Memory B cell (primary cell): ENCODE results near the gene SEM1.

Source experiments
- ATAC-seq: fragments of 150-1000 bp; cut with Tn5 transposase; 2 replicates; pipeline ENCODE4 v1.10.0; 2021; ENCODE audit warnings: low read depth, mild to moderate bottlenecking, moderate library complexity
- DNase-seq, 2 donors: peaks; one replicate each; pipeline ENCODE4 v3.0.0; 2022; ENCODE audit warnings: low spot score in 2 of 2
- H3K27ac Mint-ChIP-seq: one replicate; pipeline ENCODE4 v1.8.0; 2022; ENCODE audit warnings: mild to moderate bottlenecking, moderate library complexity, mixed read lengths
- H3K27me3 Mint-ChIP-seq: one replicate; pipeline ENCODE4 v1.8.0; 2022; ENCODE audit warnings: mixed read lengths
- H3K36me3 Mint-ChIP-seq: one replicate; pipeline ENCODE4 v1.8.0; 2022; ENCODE audit warnings: mild to moderate bottlenecking, mixed read lengths
- H3K4me1 Mint-ChIP-seq: one replicate; pipeline ENCODE4 v1.8.0; 2022; ENCODE audit warnings: mixed read lengths
- H3K4me3 Mint-ChIP-seq: one replicate; pipeline ENCODE4 v1.8.0; 2022; ENCODE audit warnings: mild to moderate bottlenecking, moderate library complexity, mixed read lengths
- H3K9me3 Mint-ChIP-seq: one replicate; pipeline ENCODE4 v1.8.0; 2022; ENCODE audit warnings: mixed read lengths

SEM1 gene

DNA sequence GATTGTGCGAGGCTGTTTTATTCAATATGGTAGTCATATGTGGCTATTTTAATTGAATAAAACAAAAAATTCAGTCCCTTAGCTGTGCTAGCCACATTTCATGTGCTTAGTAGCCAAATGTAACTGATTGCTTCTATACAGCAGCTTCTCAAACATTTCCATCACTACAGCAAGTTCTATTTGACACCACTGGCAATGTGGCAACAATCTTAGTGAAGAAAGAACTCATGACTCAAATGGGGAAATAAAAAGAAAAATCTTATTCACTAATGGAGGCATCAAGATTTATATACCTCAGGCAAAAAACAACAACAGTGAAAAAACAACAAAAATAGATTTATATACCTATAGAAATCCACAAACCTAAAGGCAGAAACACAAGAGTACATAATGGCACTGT is 17.9 kb downstream of the SEM1 start:
- no peaks in the 10 kb centered on the region for H3K27me3 Mint-ChIP-seq
- H3K27ac Mint-ChIP-seq, result no peak overlapping the region
- H3K4me1 Mint-ChIP-seq, result no peaks in the 10 kb centered on the region
- DNase-seq (no peak), ATAC-seq (no peak)
- no peaks in the 10 kb centered on the region for H3K9me3 Mint-ChIP-seq
- H3K4me3 Mint-ChIP-seq, result no peak overlapping the region
- H3K36me3 Mint-ChIP-seq, result peaks cover 12% of the 10 kb centered on the region

DNA sequence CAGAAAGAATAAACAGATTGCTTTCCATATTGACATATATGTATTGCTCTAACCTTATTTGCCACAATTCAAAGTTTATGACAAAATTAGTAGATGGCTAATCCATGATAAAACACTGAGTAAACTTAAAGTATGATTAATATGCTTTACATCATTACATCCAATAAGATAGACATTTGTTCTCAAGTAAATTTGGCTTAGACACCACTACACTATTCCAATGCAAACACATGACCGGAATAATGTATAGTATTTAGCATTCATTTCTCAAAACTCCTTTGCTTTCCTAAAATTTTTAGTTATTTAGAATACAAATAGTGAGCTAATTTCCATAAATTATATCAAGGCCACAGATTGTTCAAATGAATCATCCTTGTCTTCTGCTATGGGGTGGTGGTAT is 20.2 kb downstream of the SEM1 start:
- Mint-ChIP-seq H3K36me3 (peaks cover 20% of the 10 kb centered on the region), H3K4me1 (peaks cover 13% of the 10 kb centered on the region)

DNA sequence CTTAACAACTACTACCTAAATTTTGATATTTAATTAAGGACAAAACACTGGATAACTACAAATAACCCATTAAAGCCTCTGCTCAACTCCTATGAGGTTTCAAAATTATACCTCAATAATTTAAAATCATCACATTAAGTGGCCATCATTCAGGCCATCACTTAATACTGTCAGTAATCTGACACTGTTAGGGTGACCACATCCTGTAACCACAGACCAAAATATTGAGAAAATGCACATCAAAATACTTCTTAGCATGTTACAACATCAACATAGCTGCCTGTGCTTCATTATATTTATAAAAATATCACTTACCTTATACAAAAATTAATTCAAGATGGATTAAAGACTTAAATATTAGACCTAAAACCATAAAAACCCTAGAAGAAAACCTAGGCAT is 23.3 kb downstream of the SEM1 start:
- Mint-ChIP-seq H3K36me3 (peaks cover 41% of the 10 kb centered on the region), H3K4me1 (peaks cover 13% of the 10 kb centered on the region), H3K27ac (no peak overlapping the region), H3K9me3 (peaks cover 4% of the 10 kb centered on the region), H3K4me3 (no peak overlapping the region), H3K27me3 (no peaks in the 10 kb centered on the region)
- ATAC-seq (no peak), DNase-seq (no peak)

More for the DNA sequence above, 20.2 kb downstream of the SEM1 start:
- Mint-ChIP-seq H3K9me3 (peaks cover 3% of the 10 kb centered on the region), H3K4me3 (no peak overlapping the region), H3K27ac (no peak overlapping the region), H3K27me3 (no peaks in the 10 kb centered on the region)
- DNase-seq, result no peak
- ATAC-seq, result no peak

DNA sequence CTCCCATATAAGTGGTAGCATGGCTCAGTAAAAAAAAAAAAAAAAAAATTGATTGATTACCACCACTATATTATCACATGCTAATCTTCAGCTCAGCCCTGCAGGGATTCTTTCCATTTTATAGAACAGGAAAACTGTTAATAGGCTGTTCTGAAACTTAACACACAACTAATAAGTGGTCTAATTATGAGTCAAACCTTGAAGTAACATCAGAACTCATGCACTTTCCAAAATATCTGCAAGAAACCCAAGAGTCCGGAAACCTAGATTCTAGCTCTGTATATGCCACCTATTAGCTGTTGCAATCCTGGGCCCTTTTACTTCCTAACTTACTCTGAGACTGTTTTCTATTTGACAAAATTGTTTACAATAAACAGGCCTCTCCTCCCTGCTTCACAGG is 23.9 kb downstream of the SEM1 start:
- H3K27me3 Mint-ChIP-seq, result no peaks in the 10 kb centered on the region
- ATAC-seq (no peak), DNase-seq (no peak)
- no peak overlapping the region for H3K4me3 Mint-ChIP-seq
- peaks cover 13% of the 10 kb centered on the region for H3K4me1 Mint-ChIP-seq
- peaks cover 43% of the 10 kb centered on the region for H3K36me3 Mint-ChIP-seq
- no peak overlapping the region for H3K27ac Mint-ChIP-seq
- H3K9me3 Mint-ChIP-seq, result peaks cover 4% of the 10 kb centered on the region

DNA sequence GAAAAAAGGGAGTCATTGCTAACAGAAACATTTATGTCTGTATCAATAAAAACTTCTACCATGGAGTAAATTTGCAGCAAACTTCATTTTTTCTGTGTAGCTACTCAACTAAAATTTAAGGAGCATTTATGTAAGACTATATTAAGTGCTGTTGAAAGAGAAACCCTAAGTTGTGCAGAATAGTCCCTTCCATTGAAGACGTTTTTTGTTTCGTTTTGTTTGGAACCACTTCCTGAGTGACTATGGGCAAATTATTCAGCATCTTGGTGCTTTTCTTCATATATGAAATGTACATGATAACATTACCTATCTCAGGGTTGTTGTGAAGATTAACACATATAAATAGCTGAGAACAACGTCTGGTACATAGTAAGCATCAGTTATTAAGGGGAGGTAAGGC is 24.3 kb downstream of the SEM1 start:
- no peak overlapping the region for H3K27ac Mint-ChIP-seq
- DNase-seq, result no peak
- peaks cover 13% of the 10 kb centered on the region for H3K4me1 Mint-ChIP-seq
- H3K9me3 Mint-ChIP-seq, result peaks cover 4% of the 10 kb centered on the region
- peaks cover 45% of the 10 kb centered on the region for H3K36me3 Mint-ChIP-seq
- ATAC-seq, result no peak
- no peak overlapping the region for H3K4me3 Mint-ChIP-seq
- no peaks in the 10 kb centered on the region for H3K27me3 Mint-ChIP-seq

DNA sequence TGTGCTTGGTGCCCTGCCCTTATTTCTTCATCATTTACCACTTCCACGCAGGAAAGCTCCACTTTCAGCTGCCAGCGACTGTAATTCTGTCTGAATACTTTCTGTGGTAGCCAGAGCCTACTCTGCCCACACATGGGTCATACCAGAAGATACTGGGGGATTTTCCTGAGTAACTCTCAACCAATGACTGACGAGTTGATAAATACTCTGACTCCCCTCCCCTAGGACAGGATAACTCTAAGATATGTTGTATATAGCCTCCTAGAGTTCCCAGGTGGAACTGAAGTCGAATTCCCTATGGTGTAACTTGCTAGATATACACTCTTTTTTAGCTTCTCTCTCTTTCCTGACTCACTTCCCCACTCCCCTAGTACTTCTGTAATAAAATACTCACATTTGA is 29.8 kb downstream of the SEM1 start:
- Mint-ChIP-seq H3K36me3 (peaks cover 36% of the 10 kb centered on the region), H3K4me1 (peaks cover 7% of the 10 kb centered on the region), H3K9me3 (peaks cover 4% of the 10 kb centered on the region), H3K27ac (no peak overlapping the region), H3K4me3 (no peak overlapping the region), H3K27me3 (no peaks in the 10 kb centered on the region)
- no peak for ATAC-seq
- no peak for DNase-seq

DNA sequence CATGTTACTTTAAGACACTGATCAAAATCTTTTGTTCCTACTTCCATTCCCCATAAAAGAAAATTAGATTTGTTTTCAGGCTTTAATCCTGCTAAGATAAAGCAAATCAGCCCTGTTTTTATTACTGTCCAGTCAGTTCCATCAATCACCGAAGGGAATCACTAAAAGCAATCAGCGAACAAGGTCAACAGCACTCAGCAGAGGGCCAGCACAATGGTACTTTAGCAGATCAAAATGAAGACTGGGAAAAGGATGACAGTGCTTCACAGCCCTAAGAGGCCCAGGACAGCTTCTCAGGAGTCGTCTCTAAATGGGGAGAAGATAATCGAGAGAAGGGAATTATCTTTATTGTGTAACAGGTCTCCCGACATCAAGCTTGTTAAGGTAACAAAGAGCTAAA is 32.7 kb downstream of the SEM1 start:
- DNase-seq, result no peak
- H3K4me3 Mint-ChIP-seq, result no peak overlapping the region
- H3K27ac Mint-ChIP-seq, result no peak overlapping the region
- no peak for ATAC-seq
- H3K36me3 Mint-ChIP-seq, result peaks cover 14% of the 10 kb centered on the region
- H3K4me1 Mint-ChIP-seq, result peaks cover 3% of the 10 kb centered on the region
- no peaks in the 10 kb centered on the region for H3K9me3 Mint-ChIP-seq
- H3K27me3 Mint-ChIP-seq, result no peaks in the 10 kb centered on the region

DNA sequence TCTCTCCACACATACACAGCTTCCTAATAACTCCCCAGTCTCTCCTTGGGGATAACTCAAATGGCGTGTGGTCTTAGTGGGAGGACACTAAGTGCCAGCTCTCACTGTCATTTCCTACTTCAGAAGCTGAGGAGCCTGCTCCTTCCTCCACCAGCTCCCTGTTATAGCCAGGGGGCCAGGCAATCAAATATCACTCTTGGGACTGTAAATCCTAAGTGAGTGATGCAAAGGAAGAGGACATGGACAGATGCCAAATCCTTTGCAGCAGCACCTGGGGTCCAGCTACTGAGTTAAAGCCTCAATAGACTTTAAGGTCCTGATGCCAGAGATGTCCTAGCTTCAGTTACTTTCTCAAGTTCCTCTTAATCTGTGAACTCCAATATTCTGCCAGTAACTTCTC is 34.1 kb downstream of the SEM1 start:
- peaks cover 3% of the 10 kb centered on the region for H3K4me1 Mint-ChIP-seq
- H3K9me3 Mint-ChIP-seq, result no peaks in the 10 kb centered on the region
- ATAC-seq (no peak), DNase-seq (no peak)
- H3K27me3 Mint-ChIP-seq, result no peaks in the 10 kb centered on the region
- no peak overlapping the region for H3K4me3 Mint-ChIP-seq
- H3K27ac Mint-ChIP-seq, result no peak overlapping the region
- H3K36me3 Mint-ChIP-seq, result peaks cover 10% of the 10 kb centered on the region

DNA sequence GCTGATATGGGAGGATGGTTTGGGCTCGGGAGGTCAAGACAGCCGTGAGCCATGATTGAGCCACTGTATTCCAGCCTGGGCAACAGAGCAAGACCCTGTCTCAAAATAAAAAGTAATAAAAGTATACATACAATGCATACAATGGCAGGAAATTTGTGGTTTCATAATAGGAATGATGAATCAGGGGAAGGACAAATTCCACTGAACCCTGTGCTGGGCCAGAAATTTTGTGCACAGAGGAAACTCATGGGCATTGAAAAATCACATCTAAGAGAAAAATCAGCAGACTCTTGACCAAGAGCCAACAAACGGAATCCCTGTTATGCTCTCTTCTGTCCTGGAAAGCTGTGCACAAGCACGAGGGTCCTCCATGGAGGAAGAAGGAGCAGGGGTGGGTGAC is 35.1 kb downstream of the SEM1 start:
- Mint-ChIP-seq H3K36me3 (peaks cover 10% of the 10 kb centered on the region), H3K9me3 (no peaks in the 10 kb centered on the region), H3K27ac (no peak overlapping the region), H3K4me3 (no peak overlapping the region), H3K4me1 (no peaks in the 10 kb centered on the region), H3K27me3 (no peaks in the 10 kb centered on the region)
- DNase-seq (no peak), ATAC-seq (no peak)

DNA sequence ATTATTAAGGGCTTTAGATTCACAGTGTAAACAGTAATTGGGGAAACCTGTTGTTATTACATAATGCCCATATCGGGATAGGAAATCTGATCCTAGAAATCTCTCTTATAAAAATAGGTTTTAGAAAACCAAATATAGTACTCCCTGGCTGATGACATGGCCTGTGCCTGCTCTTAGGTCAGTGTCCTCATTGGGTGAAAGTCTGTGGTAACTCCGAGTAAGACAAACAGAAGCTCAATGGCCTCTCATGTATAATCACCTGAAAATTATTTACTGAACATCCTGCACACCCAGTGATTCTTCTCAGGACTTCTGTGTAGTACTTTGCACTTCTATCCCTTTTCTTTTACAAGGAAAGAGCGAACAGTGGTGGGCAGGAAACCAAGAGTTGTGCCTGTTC is 37.8 kb downstream of the SEM1 start:
- H3K9me3 Mint-ChIP-seq, result no peaks in the 10 kb centered on the region
- no peaks in the 10 kb centered on the region for H3K4me1 Mint-ChIP-seq

DNA sequence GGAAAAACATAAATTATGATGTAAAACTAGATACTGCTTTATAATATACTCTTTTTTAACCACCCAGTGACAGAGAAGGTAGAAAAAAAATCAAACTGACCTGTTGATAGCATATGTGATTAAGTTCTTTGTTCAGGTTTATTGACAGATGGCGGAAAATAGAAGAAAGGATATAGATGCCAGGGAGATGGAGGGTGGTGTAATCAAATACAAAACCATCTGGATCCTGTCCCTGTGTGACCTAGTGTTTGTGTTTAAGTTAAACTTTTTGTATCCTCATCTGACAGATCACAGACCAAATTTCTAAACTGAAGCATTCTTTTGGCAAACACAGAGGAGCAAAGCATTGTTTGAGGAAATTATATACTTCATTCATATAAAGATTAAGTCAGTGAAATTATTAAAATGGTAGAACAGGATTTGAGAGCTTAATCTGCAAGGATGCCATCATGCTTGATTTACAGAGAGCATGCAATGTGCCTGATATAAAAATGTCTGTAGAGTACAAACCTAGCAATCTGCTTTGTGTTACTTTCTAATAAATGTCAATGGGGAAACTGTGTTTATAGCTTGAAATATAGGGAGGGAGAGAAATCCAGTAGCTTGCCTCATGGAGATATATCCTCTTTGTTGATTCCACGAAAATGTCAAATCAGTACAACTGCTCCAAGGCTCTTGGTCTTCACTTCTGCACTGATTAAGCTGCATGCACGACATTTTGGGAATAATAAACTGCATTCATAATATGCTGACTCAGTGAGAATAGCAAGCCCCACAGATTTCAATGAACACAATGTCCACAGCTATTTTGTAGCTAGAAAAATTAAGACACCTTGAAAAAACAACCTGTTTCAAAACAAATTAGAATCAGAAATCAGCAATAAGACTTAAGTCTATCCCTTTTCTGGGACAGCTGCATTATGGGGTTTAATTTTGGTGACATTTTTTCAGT is 39.0 kb downstream of the SEM1 start:
- no peaks in the 10 kb centered on the region for H3K27me3 Mint-ChIP-seq
- ATAC-seq, result no peak
- H3K4me1 Mint-ChIP-seq, result no peaks in the 10 kb centered on the region
- no peaks in the 10 kb centered on the region for H3K9me3 Mint-ChIP-seq
- H3K27ac Mint-ChIP-seq, result no peak overlapping the region
- peaks cover 19% of the 10 kb centered on the region for H3K36me3 Mint-ChIP-seq
- no peak overlapping the region for H3K4me3 Mint-ChIP-seq
- DNase-seq, result no peak

More for the DNA sequence above, 37.8 kb downstream of the SEM1 start:
- Mint-ChIP-seq H3K36me3 (peaks cover 13% of the 10 kb centered on the region), H3K27ac (no peak overlapping the region), H3K4me3 (no peak overlapping the region), H3K27me3 (no peaks in the 10 kb centered on the region)
- ATAC-seq, result no peak
- no peak for DNase-seq

DNA sequence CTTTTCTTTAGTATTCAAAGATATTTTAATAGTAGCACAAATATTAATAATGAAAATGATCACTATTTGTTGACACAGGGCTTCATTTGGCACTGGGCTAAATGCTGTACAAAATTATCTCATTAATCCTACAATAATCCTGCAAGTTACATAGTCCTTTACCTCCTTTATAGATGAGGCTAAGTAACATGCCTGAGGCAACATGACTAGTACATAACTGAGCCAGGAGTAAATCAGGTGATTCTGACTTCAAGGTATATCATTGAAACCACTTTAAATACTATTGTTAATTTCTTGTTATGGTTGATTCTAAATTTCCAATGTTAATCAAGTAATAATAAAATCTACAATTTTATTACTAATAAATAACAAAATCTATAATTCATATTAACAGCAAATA is 39.8 kb downstream of the SEM1 start:
- Mint-ChIP-seq H3K27me3 (no peaks in the 10 kb centered on the region), H3K4me3 (no peak overlapping the region), H3K36me3 (peaks cover 19% of the 10 kb centered on the region), H3K27ac (no peak overlapping the region), H3K4me1 (no peaks in the 10 kb centered on the region), H3K9me3 (no peaks in the 10 kb centered on the region)
- no peak for DNase-seq
- ATAC-seq, result no peak

DNA sequence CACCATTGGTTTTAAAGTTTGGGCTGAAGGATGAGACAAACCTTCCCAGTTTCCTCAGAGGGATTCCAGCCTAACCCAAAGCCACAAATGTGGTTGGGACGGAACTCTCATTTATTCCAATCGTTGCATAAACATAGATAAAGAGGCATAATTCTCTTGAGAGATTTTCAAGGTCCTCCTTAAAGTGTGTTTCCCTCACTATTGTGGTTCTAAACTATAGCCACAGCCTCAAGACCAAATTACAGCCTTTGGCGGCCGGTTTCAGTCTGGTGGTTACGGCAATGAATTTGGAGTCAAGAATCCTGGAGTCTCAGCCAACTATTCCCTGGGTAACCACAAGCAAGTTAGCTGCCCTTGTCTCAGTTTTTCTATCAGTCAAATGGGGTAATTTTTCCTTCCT is 42.6 kb downstream of the SEM1 start:
- H3K27me3 Mint-ChIP-seq, result no peaks in the 10 kb centered on the region
- no peak for ATAC-seq

DNA sequence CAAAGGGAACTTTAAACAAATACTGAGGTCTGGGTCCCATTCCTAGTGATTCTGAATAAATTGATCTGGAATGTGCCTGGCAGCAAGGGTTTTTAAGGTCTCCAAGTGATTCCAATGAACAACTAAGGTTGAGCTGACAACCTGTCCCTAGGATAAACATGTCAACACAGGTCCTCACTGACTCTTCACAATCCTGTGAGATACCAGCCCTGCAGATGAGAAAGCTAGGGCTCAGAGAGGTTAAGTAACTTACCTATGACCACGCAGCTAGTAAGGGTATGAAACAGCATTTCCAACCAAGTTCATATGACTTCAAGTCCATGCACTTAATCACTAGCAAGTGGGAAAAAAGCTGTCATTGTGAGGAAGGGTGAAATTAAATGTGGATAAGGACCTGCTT is 44.0 kb downstream of the SEM1 start:
- no peak for ATAC-seq
- Mint-ChIP-seq H3K27me3 (no peaks in the 10 kb centered on the region), H3K27ac (no peak overlapping the region), H3K36me3 (peaks cover 13% of the 10 kb centered on the region), H3K4me3 (no peak overlapping the region), H3K9me3 (no peaks in the 10 kb centered on the region), H3K4me1 (peaks cover 7% of the 10 kb centered on the region)
- no peak for DNase-seq

More for the DNA sequence above, 42.6 kb downstream of the SEM1 start:
- peaks cover 7% of the 10 kb centered on the region for H3K4me1 Mint-ChIP-seq
- H3K27ac Mint-ChIP-seq, result no peak overlapping the region
- peaks cover 15% of the 10 kb centered on the region for H3K36me3 Mint-ChIP-seq
- DNase-seq, result no peak
- H3K4me3 Mint-ChIP-seq, result no peak overlapping the region
- no peaks in the 10 kb centered on the region for H3K9me3 Mint-ChIP-seq

DNA sequence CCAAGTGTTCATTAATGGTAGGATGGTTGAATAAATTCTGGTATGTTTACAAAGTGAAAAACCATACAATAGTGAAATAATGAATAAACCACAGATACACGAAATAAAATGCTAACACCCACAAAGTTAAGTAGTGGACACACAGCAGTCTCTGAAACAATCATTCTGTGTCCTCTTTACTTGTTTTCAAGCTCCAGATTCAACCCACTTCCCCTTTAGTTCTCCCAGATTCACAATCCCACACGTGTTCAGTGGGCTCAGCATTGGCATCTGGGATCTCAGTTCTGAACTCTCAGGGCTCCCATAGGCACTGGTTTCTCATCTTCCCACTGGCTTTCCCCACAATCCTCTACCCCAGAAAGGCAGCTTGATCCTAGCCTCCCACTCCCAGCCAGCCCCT is 44.9 kb downstream of the SEM1 start:
- peaks cover 7% of the 10 kb centered on the region for H3K4me1 Mint-ChIP-seq
- DNase-seq (no peak), ATAC-seq (no peak)
- H3K36me3 Mint-ChIP-seq, result peaks cover 11% of the 10 kb centered on the region
- H3K4me3 Mint-ChIP-seq, result no peak overlapping the region
- no peaks in the 10 kb centered on the region for H3K27me3 Mint-ChIP-seq
- no peaks in the 10 kb centered on the region for H3K9me3 Mint-ChIP-seq
- H3K27ac Mint-ChIP-seq, result peak overlapping the region; percentile 37
